ENCODE data around the gene ARHGEF16. TPM values are rescaled to one million over a fixed set of nuclear protein-coding genes. Genes with fewer than 3 reads are reported as not detected.

ARHGEF16 gene
- total and polyA plus RNA-seq, 9 donors, result 0.13 to 8.4 (median 1.7) TPM

DNA sequence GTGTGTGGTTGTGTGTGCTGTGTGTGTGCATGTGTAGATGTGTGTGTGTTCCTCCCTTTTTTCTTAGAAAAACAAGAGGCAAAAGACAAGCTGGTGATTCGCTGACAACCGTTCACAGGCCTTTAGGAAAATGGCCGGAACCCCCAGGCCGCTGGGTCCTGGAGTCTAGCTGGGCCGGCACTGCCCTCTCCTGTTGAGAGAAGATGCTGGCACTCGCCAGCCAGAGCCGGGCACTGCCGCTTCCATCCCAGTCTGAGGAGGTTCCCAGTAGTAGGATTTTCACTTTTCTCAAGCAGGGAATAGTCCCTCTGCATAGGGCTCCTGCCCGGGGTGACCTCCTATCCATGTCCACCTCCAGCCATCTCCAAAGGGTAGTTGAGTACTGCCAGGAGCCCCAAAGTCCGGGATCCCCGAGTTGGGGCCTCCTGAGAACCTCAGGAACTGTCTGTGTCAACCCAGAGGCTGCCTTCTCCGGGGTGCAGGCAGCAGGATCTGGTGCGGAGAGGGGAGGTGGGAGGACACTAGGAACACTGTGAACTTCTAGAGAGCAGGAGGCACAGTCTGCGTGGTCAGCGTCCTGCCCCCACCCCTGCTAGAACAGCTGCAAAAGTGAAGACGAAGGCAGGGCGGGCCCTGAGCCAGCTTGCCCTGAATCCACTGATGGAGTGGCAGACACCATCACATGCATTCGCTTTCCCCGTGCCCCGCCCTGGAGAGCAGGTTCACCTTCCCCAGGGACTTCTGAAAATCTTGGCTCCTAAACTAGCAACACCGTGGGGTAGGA lies 44.1 kb upstream of the ARHGEF16 start:
- no peak for TF ChIP-seq POLR2A (IDR thresholded peaks at IDR 0.05)
- TF ChIP-seq EP300 (IDR thresholded peaks at IDR 0.05), result no peak
- peak; percentile 27 to 65 (median 50) for TF ChIP-seq CTCF (IDR thresholded peaks at IDR 0.05)
- 42 to 51% (median 48%) methylated on average over 19 to 21 of the region's 21 CpGs for WGBS, 3 donors
- no peaks in the 10 kb centered on the region for H3K9me3 ChIP-seq
- H3K4me1 ChIP-seq (ENCODE audit: insufficient read depth), result peaks cover 2% of the 10 kb centered on the region
- H3K27ac ChIP-seq, result no peak overlapping the region
- intact Hi-C loops (cut with DNase I), result loop anchor here (5.0 to 10.0 kb wide), 5 partner anchors 123 to 536 kb away; partner anchors contain the start of gene PRDM16 (in 1 of the 4)
- H3K27me3 ChIP-seq, result no peaks in the 10 kb centered on the region
- no peaks in the 10 kb centered on the region for H3K36me3 ChIP-seq
- no peak overlapping the region for H3K4me3 ChIP-seq
- peak; percentile 58 to 83 (median 70) for DNase-seq

- intact Hi-C loops (cut with DNase I), result loop anchor here (5.0 to 10.0 kb wide), 5 partner anchors 125 to 537 kb away; partner anchors contain the start of gene PRDM16 (in 1 of the 4)
- WGBS, 3 donors, result 69 to 80% (median 73%) methylated on average over 29 to 30 of the region's 30 CpGs
- no peak for DNase-seq
- H3K36me3 ChIP-seq, result no peaks in the 10 kb centered on the region
- no peaks in the 10 kb centered on the region for H3K27me3 ChIP-seq
- TF ChIP-seq POLR2A (IDR thresholded peaks at IDR 0.05) (no peak), EP300 (IDR thresholded peaks at IDR 0.05) (no peak), CTCF (IDR thresholded peaks at IDR 0.05) (no peak)
- H3K9me3 ChIP-seq, result peaks cover 0 to 5% of the 10 kb centered on the region in 2 donors
- H3K4me1 ChIP-seq (ENCODE audit: insufficient read depth), result peaks cover 2% of the 10 kb centered on the region
- H3K4me3 ChIP-seq, result no peak overlapping the region
- no peak overlapping the region for H3K27ac ChIP-seq
Observed at GRCh38 chr1:3411806-3412205, 42.7 kb upstream of the ARHGEF16 start.

GRCh38 chr1:3412376-3412775 lies 42.1 kb upstream of the ARHGEF16 start:
- TF ChIP-seq CTCF (IDR thresholded peaks at IDR 0.05) (no peak), POLR2A (IDR thresholded peaks at IDR 0.05) (no peak), EP300 (IDR thresholded peaks at IDR 0.05) (no peak)
- Histone ChIP-seq H3K27me3 (no peaks in the 10 kb centered on the region), H3K9me3 (peaks cover 0 to 9% of the 10 kb centered on the region in 2 donors), H3K36me3 (no peaks in the 10 kb centered on the region), H3K4me1 (ENCODE audit: insufficient read depth) (peaks cover 2% of the 10 kb centered on the region), H3K27ac (no peak overlapping the region), H3K4me3 (no peak overlapping the region)
- 81 to 88% (median 86%) methylated on average over 30 to 33 of the region's 33 CpGs for WGBS, 3 donors
- no peak for DNase-seq
- intact Hi-C loops (cut with DNase I), result loop anchor here (5.0 to 10.0 kb wide), 5 partner anchors 125 to 538 kb away; partner anchors contain the start of gene PRDM16 (in 1 of the 4)

DNA sequence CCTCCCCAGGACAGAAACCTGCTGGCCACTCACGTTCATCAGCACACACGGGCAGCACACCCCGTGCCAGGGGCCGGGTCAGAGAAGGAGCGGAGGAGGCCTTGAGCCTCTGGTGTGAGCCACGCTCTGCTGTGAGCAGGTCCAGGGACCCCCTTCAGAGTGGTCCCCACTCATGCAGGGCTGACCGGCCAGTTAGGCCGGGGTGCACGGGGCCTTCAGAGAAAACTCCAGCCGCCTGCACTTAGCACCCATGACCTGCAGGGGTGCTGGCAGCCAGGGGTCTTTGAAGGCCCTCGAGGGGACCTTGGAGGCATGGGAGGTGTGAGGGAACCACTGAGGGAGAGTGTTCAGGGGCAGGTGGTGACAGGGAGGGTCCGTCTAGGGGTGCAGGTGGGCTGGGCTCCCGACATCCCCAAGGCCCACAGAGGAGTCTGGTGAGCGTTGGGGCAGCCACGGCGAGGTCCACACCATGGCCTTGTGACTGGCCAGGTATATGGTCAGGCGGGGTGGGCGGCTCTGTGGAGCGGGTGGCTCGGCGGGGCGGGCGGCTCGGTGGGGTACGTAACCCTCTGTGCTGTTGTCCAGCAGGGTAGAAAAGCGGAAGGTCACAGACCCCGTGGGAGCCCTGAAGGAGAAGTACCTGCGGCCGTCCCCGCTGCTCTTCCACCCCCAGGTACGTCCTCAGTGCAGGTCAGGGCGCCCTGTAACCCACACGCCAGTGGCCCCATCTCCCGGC lies 40.3 kb upstream of the ARHGEF16 start:
- H3K36me3 ChIP-seq, result no peaks in the 10 kb centered on the region
- no peaks in the 10 kb centered on the region for H3K27me3 ChIP-seq
- no peak for DNase-seq
- peaks cover 2% of the 10 kb centered on the region for H3K4me1 ChIP-seq (ENCODE audit: insufficient read depth)
- TF ChIP-seq POLR2A (IDR thresholded peaks at IDR 0.05), result no peak
- no peak for TF ChIP-seq CTCF (IDR thresholded peaks at IDR 0.05)
- TF ChIP-seq EP300 (IDR thresholded peaks at IDR 0.05), result no peak
- peaks cover 0 to 9% of the 10 kb centered on the region in 2 donors for H3K9me3 ChIP-seq
- no peak overlapping the region for H3K27ac ChIP-seq
- H3K4me3 ChIP-seq, result no peak overlapping the region
- intact Hi-C loops (cut with DNase I), result loop anchor here (5.0 to 10.0 kb wide), 5 partner anchors 127 to 539 kb away; partner anchors contain the start of gene PRDM16 (in 1 of the 4)
- WGBS, 3 donors, result 90 to 92% (median 92%) methylated on average over 34 of the region's 34 CpGs
